GM18858 (cell line): ENCODE data around the gene CPT1C.

Source experiments
- ATAC-seq: cut with Tn5 transposase; IDR thresholded peaks from one replicate; pipeline ENCODE4 v1.9.1; 2021; ENCODE audit not compliant: unreplicated experiment

The CPT1C gene

DNA sequence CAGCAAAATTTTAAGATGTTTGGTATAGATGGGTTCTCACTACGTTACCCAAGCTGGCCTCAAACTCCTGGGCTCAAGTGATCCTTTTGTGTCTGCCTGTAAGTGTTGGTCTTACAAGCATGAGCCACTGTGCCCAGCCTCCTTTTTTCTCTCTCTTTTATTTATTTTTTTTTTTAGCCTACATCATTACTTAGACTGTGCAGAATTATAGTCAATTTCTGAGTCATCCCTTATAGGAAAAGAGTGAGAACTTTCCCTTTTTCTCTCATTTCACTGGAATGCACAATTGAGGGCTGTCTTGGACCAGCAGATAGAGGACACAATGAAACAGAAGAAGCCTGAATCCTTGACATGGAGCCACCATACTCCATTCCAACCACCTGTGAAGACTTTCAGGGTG is 58.9 kb downstream of the CPT1C start:
- ATAC-seq: no peak

- ATAC-seq: no peak
These were observed 61.8 kb downstream of the CPT1C start for GRCh38 chr19:49752701-49753100.

GRCh38 chr19:49755956-49756355 is 65.0 kb downstream of the CPT1C start:
- no peak for ATAC-seq

- ATAC-seq: no peak
These were observed 67.4 kb downstream of the CPT1C start for GRCh38 chr19:49758292-49758691.

DNA sequence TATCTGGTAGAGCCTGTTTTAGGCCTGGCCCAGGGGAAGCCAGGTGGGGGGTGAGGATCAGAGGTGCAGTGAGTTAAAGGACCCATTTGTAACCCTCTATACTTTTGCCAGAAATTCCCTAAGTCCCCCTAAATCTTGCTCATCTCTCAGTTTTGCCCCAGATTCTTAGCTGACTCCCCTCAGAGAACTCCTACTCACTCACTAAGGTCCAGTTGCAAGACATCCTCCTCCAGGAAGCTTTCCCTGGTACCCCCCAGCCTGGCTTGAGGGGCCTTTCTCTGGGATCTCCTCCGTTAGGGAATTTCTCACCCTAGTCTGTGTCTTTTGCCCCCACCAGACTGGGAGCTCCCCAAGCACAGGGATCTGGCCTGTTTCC is 70.3 kb downstream of the CPT1C start:
- no peak for ATAC-seq

- no peak for ATAC-seq
These were observed 70.9 kb downstream of the CPT1C start for GRCh38 chr19:49761625-49762311.

DNA sequence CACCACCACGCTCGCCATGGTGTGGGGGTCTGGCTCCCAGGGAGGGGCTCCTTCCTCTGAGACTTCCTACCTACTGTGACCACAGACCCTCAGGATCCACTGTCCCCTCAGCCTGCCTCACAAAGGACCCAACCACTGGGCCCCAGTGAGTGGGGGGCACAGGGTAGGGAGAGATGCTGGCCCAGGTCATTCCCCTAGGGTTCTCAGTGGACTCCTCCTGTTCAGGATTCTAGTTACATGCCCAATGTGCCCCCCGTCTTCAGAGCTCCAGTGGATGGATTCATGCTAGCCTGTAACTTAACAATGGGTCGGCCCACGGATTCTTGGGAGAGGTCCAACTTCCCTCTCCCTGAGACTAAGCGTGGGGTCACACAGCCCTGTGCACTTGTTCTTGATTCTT is 72.3 kb downstream of the CPT1C start, which contains the start of gene TSKS:
Gene TSKS, minus strand, starts transcription at position 77 of the 400 bp plus-strand sequence. Its CDS starts 59 bp downstream, at position 18.
- no peak for ATAC-seq
